ENCODE measurements around the gene RELA. TPM values are rescaled to one million over a fixed set of nuclear protein-coding genes. Genes with fewer than 3 reads are reported as not detected.

RELA gene
- polyA plus RNA-seq, 1 of the 3 experiments (the other 2 are of a cell fraction), result 49.5 TPM

DNA sequence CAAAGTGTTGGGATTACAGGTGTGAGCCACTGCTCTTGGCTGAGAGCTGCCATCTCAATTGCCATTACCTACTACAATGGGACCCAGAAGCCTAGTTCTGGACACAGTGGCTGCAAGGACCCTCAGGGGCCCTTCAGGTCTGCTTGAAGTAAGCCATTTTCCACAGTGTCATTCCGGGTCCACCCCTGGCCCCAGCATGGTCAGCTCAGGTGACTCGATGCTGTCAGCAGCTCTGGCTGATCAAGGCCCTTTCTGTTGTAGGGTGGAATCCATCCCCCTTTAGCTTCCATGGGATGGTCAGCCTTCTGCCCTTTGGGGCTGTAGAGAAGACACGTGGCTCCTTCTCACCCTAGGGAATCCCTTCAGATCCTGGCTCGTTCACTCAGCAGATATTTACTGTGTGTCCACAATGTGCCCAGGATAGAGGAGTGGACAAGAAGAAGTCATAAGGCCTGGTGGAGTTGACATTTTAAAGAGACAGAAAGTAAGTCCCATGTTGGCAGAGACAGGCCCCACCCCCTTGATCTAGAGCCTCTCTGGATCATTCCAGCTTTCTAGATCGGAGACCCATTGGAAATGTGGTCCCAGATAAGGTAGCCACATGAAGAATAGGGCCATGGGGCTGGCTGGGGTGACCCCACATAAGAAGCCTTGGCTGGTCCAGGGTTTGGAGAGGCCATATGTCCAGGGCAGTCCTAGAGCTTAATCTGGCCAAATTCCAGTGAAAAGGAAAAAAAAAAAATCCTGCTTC, 34.3 kb upstream of the RELA start:
- CTCF ChIA-PET, result interaction anchor here (1.0 to 4.3 kb wide), 3 partner anchors 9 to 48 kb away, joined by 3 to 25 read pairs (median 23); partner anchors contain the start of gene KAT5
- H3F3A ChIP-seq (replicated peaks; ENCODE audit: insufficient read depth), result no peaks in the 10 kb centered on the region
- H3K9me2 ChIP-seq, result no peaks in the 10 kb centered on the region
- DNase-seq, result no peak
- H3K9me3 ChIP-seq, result no peaks in the 10 kb centered on the region
- H3K9ac ChIP-seq, result no peak overlapping the region
- TF ChIP-seq RCOR1 (IDR thresholded peaks at IDR 0.05; ENCODE audit: low read length) (no peak), EZH2phosphoT487 (IDR thresholded peaks at IDR 0.05; ENCODE audit: borderline replicate concordance, low read depth) (no peak), EP300 (IDR thresholded peaks at IDR 0.05; ENCODE audit: borderline replicate concordance in 1 of 2, low read depth in 1 of 2, low read length in 1 of 2) (no peak), SIN3A (IDR thresholded peaks at IDR 0.05; ENCODE audit: borderline replicate concordance, low read depth, low read length) (no peak), RAD21 (IDR thresholded peaks at IDR 0.05; ENCODE audit: low read length) (no peak), TAF1 (IDR thresholded peaks at IDR 0.05; ENCODE audit: borderline replicate concordance, low read depth, low read length) (no peak), CHD2 (IDR thresholded peaks at IDR 0.05; ENCODE audit: low read length, partially characterized antibody) (no peak), NFIC (IDR thresholded peaks at IDR 0.05; ENCODE audit: borderline replicate concordance) (no peak), RFX5 (IDR thresholded peaks at IDR 0.05; ENCODE audit: low read length) (no peak), JUND (IDR thresholded peaks at IDR 0.05) (no peak)
- TF ChIP-seq, protein P1, sequence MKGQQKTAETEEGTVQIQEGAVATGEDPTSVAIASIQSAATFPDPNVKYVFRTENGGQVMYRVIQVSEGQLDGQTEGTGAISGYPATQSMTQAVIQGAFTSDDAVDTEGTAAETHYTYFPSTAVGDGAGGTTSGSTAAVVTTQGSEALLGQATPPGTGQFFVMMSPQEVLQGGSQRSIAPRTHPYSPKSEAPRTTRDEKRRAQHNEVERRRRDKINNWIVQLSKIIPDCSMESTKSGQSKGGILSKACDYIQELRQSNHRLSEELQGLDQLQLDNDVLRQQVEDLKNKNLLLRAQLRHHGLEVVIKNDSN (IDR thresholded peaks at IDR 0.05; ENCODE audit: borderline replicate concordance, low read depth), result no peak
- TF ChIP-seq, protein P2, sequence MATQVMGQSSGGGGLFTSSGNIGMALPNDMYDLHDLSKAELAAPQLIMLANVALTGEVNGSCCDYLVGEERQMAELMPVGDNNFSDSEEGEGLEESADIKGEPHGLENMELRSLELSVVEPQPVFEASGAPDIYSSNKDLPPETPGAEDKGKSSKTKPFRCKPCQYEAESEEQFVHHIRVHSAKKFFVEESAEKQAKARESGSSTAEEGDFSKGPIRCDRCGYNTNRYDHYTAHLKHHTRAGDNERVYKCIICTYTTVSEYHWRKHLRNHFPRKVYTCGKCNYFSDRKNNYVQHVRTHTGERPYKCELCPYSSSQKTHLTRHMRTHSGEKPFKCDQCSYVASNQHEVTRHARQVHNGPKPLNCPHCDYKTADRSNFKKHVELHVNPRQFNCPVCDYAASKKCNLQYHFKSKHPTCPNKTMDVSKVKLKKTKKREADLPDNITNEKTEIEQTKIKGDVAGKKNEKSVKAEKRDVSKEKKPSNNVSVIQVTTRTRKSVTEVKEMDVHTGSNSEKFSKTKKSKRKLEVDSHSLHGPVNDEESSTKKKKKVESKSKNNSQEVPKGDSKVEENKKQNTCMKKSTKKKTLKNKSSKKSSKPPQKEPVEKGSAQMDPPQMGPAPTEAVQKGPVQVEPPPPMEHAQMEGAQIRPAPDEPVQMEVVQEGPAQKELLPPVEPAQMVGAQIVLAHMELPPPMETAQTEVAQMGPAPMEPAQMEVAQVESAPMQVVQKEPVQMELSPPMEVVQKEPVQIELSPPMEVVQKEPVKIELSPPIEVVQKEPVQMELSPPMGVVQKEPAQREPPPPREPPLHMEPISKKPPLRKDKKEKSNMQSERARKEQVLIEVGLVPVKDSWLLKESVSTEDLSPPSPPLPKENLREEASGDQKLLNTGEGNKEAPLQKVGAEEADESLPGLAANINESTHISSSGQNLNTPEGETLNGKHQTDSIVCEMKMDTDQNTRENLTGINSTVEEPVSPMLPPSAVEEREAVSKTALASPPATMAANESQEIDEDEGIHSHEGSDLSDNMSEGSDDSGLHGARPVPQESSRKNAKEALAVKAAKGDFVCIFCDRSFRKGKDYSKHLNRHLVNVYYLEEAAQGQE (IDR thresholded peaks at IDR 0.05; ENCODE audit: low read depth, low read length), result no peak
- 60% methylated on average over 5 of the region's 5 CpGs for WGBS (ENCODE audit: low lambda C conversion rate)
- no peak overlapping the region for H3K4me3 ChIP-seq (ENCODE audit: low read depth in 2 of 2, low read length in 1 of 2)
- H3K36me3 ChIP-seq (replicated peaks in 1 of 2; ENCODE audit: control insufficient read depth in 1 of 2, insufficient read depth in 2 of 2, low read length in 1 of 2), result no peaks in the 10 kb centered on the region
- no peaks in the 10 kb centered on the region for H3K4me1 ChIP-seq (ENCODE audit: control insufficient read depth in 1 of 2, insufficient read depth in 2 of 2, low read depth in 1 of 2, low read length in 1 of 2)
- no peak overlapping the region for H3K27ac ChIP-seq (ENCODE audit: low read depth in 2 of 2, low read length in 1 of 2)
- no peak overlapping the region for H2AFZ ChIP-seq (ENCODE audit: low read depth)
- POLR2A ChIA-PET, result no interaction called here
- H3K4me2 ChIP-seq, result no peak overlapping the region
- H4K20me1 ChIP-seq (ENCODE audit: insufficient read depth), result no peaks in the 10 kb centered on the region
- H3K79me2 ChIP-seq (ENCODE audit: insufficient read depth), result no peaks in the 10 kb centered on the region
- H3K27me3 ChIP-seq (ENCODE audit: insufficient read depth), result peaks cover 25% of the 10 kb centered on the region; the same call in 1 of the 2 replicates
